ENCODE measurements around the gene BPIFB1. TPM values are rescaled to one million over a fixed set of nuclear protein-coding genes. Genes with fewer than 3 reads are reported as not detected.
A peak's percentile ranks its signal among the peaks of the same experiment; 100 is the strongest.

The BPIFB1 gene
- total and polyA plus RNA-seq, 2 of the 13 experiments (the other 11 are each of a cell fraction or from before 2014, with no cell fraction given) = 0.82 to 4.4 TPM

DNA sequence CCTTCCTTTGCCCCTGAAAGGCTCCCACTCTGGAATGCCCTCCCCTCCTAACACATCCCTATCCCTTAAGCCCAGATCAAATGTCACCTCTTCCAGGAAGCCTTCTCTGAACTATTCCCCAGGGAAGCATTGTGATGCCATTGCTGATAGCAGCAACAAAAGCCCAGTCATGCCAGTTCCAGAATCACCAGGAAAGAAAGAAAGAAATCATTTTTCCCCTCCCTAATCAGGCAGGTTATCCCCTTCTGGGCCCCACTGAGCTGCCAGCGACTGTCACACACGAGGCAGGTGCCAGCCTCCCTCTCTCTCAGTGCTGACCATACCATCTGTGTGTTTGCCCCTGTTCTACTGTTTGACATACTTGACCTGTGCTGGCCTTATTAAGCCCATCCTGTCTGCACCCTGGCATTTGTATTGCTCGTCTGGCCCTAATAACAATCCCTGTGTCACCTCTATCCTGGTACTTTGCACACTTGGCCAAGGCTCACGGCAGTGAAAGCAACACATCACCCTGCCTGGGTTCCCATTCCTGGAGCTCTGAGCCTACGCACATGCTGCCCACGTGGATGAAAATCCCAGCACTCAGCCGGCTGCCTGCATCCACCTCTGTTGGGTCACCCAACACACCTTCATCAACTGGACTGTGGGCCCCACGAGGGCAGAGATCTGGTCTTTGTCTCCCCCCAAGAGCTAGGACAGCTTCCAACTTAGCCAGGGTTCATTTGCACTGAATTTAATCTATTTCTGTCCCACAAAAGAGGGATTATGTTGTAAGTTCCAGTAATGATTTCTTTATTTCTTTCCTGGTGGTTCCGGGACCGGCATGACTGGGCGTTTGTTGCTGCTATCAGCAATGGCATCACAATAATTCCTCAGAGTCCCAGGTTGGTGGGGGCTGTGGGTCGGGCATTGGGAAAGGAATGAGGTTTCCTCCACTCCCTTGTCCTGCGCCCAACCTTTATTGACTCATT lies 5.3 kb upstream of the BPIFB1 start (continued):
- TF ChIP-seq WIZ (CRISPR knock-in tag; IDR thresholded peaks at IDR 0.05) (peak; percentile 97), ZSCAN22 (CRISPR knock-in tag; IDR thresholded peaks at IDR 0.05) (peak; percentile 63; the same call in 1 of the 2 replicates), FOXK1 (CRISPR knock-in tag; IDR thresholded peaks at IDR 0.05; ENCODE audit: borderline replicate concordance, low read depth) (peak; percentile 57; the same call in 1 of the 2 replicates), KLF9 (CRISPR knock-in tag; IDR thresholded peaks at IDR 0.05; ENCODE audit: low read depth) (peak; percentile 89), ZNF556 (CRISPR knock-in tag; IDR thresholded peaks at IDR 0.05; ENCODE audit: borderline replicate concordance) (no peak), CHCHD3 (CRISPR knock-in tag; IDR thresholded peaks at IDR 0.05) (peak; percentile 88; the same call in 1 of the 2 replicates), ZNF24 (IDR thresholded peaks at IDR 0.05) (no peak), ZNF780A (CRISPR knock-in tag; IDR thresholded peaks at IDR 0.05) (0 out of 2 replicates have a peak, but pooled peaks have one; percentile 44), ZNF143 (CRISPR knock-in tag; IDR thresholded peaks at IDR 0.05) (no peak), MXI1 (IDR thresholded peaks at IDR 0.05; ENCODE audit: borderline replicate concordance, low read depth, low read length) (0 out of 3 replicates have a peak, but pooled peaks have one; percentile 66), SKI (IDR thresholded peaks at IDR 0.05; ENCODE audit: partially characterized antibody) (peak; percentile 64), SMC3 (IDR thresholded peaks at IDR 0.05; ENCODE audit: low read length) (no peak)
- TF ChIP-seq, protein P1, sequence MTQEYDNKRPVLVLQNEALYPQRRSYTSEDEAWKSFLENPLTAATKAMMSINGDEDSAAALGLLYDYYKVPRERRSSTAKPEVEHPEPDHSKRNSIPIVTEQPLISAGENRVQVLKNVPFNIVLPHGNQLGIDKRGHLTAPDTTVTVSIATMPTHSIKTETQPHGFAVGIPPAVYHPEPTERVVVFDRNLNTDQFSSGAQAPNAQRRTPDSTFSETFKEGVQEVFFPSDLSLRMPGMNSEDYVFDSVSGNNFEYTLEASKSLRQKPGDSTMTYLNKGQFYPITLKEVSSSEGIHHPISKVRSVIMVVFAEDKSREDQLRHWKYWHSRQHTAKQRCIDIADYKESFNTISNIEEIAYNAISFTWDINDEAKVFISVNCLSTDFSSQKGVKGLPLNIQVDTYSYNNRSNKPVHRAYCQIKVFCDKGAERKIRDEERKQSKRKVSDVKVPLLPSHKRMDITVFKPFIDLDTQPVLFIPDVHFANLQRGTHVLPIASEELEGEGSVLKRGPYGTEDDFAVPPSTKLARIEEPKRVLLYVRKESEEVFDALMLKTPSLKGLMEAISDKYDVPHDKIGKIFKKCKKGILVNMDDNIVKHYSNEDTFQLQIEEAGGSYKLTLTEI (CRISPR knock-in tag; conservative IDR thresholded peaks at IDR 0.05) = no peak
- TF ChIP-seq, protein P2, sequence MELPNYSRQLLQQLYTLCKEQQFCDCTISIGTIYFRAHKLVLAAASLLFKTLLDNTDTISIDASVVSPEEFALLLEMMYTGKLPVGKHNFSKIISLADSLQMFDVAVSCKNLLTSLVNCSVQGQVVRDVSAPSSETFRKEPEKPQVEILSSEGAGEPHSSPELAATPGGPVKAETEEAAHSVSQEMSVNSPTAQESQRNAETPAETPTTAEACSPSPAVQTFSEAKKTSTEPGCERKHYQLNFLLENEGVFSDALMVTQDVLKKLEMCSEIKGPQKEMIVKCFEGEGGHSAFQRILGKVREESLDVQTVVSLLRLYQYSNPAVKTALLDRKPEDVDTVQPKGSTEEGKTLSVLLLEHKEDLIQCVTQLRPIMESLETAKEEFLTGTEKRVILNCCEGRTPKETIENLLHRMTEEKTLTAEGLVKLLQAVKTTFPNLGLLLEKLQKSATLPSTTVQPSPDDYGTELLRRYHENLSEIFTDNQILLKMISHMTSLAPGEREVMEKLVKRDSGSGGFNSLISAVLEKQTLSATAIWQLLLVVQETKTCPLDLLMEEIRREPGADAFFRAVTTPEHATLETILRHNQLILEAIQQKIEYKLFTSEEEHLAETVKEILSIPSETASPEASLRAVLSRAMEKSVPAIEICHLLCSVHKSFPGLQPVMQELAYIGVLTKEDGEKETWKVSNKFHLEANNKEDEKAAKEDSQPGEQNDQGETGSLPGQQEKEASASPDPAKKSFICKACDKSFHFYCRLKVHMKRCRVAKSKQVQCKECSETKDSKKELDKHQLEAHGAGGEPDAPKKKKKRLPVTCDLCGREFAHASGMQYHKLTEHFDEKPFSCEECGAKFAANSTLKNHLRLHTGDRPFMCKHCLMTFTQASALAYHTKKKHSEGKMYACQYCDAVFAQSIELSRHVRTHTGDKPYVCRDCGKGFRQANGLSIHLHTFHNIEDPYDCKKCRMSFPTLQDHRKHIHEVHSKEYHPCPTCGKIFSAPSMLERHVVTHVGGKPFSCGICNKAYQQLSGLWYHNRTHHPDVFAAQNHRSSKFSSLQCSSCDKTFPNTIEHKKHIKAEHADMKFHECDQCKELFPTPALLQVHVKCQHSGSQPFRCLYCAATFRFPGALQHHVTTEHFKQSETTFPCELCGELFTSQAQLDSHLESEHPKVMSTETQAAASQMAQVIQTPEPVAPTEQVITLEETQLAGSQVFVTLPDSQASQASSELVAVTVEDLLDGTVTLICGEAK (IDR thresholded peaks at IDR 0.05) = no peak
- TF ChIP-seq, protein P2 (CRISPR knock-in tag; IDR thresholded peaks at IDR 0.05) = peak; percentile 93
- TF ChIP-seq, protein P3, sequence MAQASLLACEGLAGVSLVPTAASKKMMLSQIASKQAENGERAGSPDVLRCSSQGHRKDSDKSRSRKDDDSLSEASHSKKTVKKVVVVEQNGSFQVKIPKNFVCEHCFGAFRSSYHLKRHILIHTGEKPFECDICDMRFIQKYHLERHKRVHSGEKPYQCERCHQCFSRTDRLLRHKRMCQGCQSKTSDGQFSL (CRISPR knock-in tag; IDR thresholded peaks at IDR 0.05) = no peak
- TF ChIP-seq, protein P4, sequence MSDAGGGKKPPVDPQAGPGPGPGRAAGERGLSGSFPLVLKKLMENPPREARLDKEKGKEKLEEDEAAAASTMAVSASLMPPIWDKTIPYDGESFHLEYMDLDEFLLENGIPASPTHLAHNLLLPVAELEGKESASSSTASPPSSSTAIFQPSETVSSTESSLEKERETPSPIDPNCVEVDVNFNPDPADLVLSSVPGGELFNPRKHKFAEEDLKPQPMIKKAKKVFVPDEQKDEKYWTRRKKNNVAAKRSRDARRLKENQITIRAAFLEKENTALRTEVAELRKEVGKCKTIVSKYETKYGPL (CRISPR knock-in tag; IDR thresholded peaks at IDR 0.05) = no peak

Measured in HepG2 (cell line).